NCI-H446 treated with DMSO at 0.1 percent for 48 hours (cell line): ENCODE measurements around the gene TRPM4.

ENCODE experiments used
- DNase-seq: peaks from one replicate; lab custom pipeline; 2025; lab: John Stamatoyannopoulos, UW

TRPM4 gene

DNA sequence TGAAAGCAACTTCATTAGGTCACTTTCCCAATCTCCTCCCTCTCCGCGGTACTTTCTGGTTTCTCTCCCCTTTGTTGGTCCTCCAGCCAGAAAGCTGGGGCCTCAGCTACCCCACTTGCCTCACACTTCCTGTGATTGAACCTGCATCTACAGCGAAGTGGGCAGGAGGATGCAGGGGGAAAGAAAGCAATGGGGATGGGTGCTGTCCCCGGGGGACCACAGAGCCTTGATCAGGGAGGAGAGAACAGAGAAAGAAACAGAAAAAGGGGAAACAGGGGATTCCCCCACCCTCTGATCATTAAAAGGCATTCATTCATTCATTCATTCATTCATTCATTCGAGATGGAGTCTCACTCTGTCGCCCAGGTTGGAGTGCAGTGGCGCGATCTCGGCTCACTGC is 74.2 kb downstream of the TRPM4 start:
- DNase-seq, result no peak

DNA sequence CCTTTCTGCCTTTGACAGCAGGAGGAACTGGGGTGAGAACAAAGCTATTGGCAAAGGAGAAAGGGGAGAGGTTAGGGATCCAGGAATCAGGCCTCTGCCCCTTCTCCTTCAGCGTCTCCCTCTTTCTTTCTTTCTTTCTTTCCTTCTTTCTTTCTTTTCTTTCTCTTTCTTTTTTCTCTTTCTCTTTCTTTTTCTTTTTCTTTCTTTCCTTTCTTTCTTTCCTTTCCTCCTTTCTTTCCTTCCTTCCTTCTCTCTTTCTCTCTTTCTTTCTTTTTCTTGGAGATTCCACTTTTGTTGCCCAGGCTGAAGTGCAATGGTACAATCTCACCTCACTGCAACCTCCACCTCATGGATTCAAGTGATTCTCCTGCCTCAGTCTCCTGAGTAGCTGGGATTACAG is 75.6 kb downstream of the TRPM4 start:
- no peak for DNase-seq

DNA sequence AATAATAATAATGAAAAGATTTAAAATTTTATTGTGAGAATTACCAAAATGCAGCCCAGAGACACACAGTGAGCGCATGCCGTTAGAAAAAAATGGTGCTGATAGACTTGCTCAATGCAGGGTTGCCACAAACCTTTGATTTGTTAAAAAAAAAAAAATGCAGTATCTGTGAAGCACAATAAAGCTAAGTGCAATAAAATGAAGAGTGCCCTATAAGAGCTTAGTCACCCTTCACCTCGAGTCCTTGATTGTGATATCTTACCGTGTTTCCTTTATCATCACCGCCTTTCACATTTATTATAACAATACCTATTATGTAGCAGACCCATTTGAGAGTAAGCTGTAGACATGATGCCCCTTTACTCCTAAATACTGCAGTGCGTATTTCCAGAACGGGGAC is 84.2 kb downstream of the TRPM4 start:
- no peak for DNase-seq

DNA sequence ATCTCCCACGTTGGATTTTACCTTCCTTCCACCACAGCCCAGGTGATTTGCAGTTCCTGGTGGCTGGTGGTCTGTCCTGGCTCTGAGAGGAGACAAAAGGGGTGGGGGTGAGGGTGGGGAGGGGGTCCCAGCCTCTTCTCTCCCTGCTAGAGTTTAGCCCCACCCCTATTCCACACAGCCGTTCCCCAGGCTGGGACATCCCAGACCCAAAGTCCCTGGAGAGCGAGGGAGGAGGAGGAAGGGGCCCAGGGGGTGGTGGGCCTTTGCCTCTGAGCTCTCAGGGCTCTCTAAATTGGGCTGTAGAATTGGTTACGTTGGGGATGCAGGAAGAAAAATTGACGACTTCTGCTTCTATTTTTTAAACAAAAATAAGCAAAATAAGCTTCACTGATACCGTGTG is 85.5 kb downstream of the TRPM4 start:
- no peak for DNase-seq

DNA sequence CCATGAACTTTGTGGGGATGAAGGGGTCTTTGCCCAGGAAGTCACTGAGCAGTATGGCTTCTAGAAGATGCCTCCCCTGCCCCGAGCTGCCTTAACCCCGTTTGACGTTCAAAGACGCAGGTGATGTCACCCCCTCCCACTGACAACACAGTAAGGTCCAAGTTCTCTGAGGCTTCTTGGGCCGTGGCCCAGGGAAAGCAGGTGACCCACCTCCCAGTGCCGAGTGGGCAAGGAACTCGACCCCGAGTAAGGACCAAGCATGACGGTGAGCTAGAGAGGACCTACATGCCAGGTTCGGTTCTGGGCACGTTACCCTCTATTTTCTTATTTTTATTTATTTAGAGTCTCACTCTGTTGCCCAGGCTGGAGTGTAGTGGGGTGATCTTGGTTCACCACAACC is 86.1 kb downstream of the TRPM4 start:
- DNase-seq, result no peak

DNA sequence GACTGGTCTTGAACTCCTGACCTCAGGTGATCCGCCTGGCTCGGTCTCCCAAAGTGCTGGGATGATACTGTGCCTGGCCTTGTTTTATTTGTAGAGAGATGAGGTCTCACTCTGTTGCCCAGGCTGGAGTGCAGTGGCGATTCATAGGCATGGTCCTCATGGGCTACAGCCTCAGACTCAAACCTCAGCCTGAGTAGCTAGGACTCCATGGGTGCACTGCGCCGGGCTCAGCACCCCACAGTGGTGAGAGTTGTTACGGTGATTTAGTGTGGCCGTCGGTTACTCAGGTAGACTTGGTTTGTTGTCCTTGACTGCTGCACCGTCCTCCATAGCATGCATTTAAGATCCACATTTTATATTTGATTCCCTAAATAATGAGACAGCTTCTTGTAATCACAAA is 86.7 kb downstream of the TRPM4 start:
- no peak for DNase-seq

DNA sequence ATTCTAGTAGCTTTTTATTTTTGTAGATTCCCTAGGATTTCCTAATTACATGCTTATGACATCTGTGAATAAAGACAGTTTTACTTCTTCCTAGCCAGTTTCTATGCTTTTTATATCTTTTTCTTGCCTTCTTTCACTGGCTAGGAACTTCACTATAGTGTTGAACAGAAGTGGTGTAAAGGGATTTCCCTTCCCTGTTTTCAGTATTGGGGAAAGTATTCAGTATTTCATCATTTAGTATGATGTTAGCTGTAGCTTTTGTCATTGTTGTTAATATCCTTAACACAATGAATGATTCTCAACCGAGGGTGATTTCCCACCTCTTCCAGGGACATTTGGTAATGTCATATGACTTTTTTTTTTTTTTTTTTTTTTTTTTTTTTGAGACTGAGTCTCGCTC is 90.1 kb downstream of the TRPM4 start:
- no peak for DNase-seq

DNA sequence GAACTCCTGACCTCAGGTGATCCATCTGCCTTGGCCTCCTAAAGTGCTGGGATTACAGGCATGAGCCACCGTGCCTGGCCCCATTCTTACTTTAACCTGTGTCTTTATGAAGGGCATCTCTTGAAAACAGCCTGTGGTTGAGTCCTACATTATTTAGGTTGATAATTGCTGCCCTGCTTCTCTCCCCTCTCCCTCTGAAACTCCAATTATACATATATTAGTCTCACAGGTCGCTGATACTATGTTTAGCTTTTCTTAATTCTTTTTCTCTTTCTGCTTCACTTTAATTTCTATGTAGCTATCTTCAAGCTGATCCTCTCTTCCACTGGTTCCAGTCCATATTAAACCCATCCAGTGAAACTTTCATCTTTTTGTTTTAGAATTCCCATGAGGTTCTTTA is 92.3 kb downstream of the TRPM4 start:
- no peak for DNase-seq

DNA sequence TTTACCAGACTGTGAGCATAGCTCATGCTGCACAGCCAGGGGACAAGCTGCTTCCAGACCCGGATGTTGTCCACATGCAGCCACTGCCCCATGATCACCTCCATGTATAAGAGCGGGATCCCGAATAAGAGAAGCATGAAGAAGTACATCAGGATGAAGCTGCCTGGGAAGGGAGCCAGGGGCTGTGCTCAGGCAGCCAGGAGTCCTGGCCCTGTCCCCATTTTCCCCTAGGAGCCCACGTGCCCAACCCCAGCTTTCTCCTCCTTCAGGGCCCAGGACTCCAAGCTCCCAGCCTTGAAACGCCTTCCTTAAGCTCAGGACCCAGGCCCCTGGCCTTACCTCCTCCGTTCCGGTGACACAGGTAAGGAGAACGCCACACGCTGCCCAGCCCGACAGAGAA is 98.1 kb downstream of the TRPM4 start:
- DNase-seq, result no peak

DNA sequence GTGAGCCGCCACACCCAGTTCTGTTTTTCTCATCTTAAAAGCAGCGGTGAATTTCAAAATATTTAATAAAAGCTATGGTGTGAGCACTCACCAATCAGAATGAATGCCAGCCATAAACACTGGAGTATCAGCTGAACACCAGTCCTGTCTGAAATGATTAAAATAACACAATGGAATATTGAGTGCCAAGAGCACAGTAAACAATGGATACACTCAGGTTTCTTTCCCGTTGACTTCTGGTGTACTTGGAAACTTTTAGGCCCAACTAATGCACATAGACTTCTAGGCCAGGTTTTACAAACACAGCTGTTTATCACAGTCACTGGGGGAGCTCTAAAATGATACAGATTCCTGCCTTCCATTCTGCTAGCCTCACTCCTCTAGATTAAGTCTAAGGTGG is 99.1 kb downstream of the TRPM4 start:
- no peak for DNase-seq
